Measurements from ENCODE around the gene DDRGK1.
A peak's percentile ranks its signal among the peaks of the same experiment; 100 is the strongest.
"Not testable (repeated sequence)": the region's sequence is repeated elsewhere in the genome, so short reads cannot be mapped to it uniquely, and the experiment has no call there.

The DDRGK1 gene

GRCh38 chr20:3215359-3215917 is 11.0 kb upstream of the DDRGK1 start:
- not testable (repeated sequence) for DNase-seq (ENCODE audit: low spot score)

GRCh38 chr20:3213226-3213625 is 8.7 kb upstream of the DDRGK1 start:
- no peak for DNase-seq (ENCODE audit: low spot score)

- DNase-seq (ENCODE audit: low spot score), result no peak
Observed at GRCh38 chr20:3210346-3210745, 5.9 kb upstream of the DDRGK1 start.

DNA sequence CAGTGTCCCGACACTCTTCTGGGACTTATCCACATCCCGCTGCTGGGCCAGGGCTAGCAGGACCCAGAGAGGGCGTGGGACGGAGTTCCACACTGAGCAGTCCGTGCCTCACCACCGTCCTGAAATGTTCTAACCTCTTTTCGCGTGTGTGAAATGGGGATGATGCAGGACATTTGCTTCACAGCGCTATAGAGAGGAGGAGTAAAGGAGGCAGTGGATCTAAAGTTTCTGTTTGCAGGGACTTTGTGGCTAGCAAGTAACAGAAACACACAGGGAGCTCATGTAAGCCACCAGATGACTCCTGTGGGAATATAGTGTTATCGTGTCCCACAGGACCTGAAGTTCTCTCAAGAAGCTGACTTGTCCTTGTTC is 5.5 kb upstream of the DDRGK1 start:
- no peak for DNase-seq (ENCODE audit: low spot score)

GRCh38 chr20:3209257-3209945 is 4.9 kb upstream of the DDRGK1 start, which contains the start of gene ITPA:
Gene ITPA, plus strand, starts transcription at chr20:3209498. Its CDS starts 54 bp downstream, at chr20:3209552.
- DNase-seq (ENCODE audit: low spot score), result peak; percentile 53

GRCh38 chr20:3208786-3209256 is 4.3 kb upstream of the DDRGK1 start:
- no peak for DNase-seq (ENCODE audit: low spot score)

- no peak for DNase-seq (ENCODE audit: low spot score)
Observed at GRCh38 chr20:3203315-3204123, 963 bp downstream of the DDRGK1 start.

- no peak for DNase-seq (ENCODE audit: low spot score)
Observed at GRCh38 chr20:3202965-3203314, 1.5 kb downstream of the DDRGK1 start.

GRCh38 chr20:3199976-3200755 is 4.3 kb downstream of the DDRGK1 start:
- no peak for DNase-seq (ENCODE audit: low spot score)

GRCh38 chr20:3199206-3199605 is 5.3 kb downstream of the DDRGK1 start:
- no peak for DNase-seq (ENCODE audit: low spot score)

DNA sequence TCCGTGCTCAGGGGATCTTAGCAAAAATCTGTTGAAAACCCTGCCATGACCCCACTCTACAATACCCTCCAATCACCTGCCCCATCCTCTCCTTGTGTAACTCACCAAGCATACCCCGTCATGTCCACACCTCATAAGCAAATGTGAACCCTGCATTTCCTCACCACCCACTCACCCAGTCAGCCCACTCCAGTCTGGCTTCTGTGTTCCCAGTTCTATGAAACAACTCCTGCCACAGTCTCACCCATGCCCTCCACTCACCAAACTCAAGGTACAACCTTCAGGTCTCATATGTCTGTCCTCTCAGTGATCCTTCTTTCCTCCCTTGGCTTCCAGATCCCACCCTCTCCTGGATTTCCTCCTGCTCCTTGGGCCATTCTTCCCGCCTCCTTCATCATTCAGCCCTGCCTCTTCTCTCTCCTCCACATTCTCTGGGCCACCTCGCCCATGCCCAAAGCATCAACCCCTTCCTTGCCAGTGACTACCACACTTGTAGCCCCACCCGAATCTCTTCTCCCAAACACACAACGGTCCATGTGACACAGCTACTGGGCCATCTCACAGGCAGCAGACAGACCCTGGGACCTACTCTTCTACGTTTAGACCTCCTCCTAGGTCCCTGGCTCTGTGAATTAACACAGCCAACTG is 8.8 kb downstream of the DDRGK1 start:
- no peak for DNase-seq (ENCODE audit: low spot score)

DNA sequence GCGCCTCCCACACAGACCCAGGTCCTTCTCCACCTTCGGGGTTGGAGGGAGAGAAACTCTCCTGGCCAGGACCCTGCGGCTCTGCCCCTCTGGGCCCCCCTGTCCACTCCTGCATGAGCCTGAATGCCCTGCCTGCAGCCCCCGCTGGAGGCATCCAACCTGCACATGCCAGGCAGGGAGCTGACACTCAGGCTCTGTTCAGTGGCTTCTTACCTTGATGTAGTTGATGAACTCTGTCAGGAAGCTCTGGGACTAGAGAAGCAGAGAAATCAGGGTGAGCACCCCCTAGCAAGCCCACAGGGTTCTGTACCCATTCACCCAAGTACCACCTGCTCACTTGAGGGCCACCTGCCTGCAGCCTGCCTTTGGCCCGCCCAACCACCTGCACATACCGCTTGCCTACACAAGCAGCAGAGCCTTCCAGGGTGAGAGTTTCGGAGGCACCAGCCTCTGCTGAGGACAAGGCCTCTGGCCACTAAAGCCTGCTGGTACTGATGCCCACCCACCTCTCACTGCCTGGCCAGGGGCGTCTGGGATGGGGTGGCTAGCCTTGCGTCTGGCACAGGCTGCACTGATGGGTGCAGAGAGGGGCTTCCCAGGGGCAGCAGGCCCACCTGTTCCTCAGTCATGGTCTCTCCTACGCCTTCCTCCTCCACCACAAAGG is 9.7 kb downstream of the DDRGK1 start:
- no peak for DNase-seq (ENCODE audit: low spot score)

DNA sequence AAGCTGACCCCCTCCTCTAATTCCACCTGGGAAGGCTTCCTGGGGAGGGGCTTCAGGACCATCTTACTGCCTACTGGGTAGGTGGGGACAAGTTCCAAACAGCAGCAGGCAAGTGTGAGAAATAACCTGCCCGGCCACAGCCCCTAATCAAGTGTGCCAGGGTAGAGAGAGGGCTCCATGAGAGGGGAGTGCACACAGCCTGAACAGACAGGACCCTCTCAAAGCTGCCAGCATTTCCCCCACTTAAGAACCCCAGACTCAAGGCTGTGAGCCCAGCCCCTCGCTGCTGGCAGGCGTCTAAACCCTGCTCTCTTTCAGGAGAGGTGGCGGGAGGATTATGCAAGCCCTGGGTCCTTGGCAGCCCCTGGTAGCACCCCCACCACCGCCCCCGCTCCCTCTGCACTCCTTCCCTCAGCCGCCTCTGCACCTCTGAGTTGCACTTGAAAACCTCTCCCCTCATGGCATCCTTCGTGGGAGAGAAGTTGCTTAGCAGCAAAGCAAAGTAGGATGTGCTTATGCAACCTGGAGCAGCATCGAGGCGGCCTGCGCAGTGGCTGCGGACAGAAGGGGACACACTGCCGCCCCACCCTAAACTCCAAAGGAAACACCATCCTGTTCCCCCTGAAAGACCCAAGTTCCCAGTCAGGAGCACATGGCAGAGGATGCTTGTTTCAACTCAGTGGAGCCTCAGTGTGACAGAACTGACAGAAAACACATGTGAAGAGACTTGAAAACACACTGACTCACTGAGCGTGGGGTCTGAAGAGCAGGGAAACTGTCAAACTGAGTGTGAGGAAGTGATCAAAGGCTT is 10.5 kb downstream of the DDRGK1 start:
- no peak for DNase-seq (ENCODE audit: low spot score)

- no peak for DNase-seq (ENCODE audit: low spot score)
Observed at GRCh38 chr20:3192226-3193015, 12.1 kb downstream of the DDRGK1 start.

GRCh38 chr20:3190681-3191111 is 13.8 kb downstream of the DDRGK1 start:
- no peak for DNase-seq (ENCODE audit: low spot score)

DNA sequence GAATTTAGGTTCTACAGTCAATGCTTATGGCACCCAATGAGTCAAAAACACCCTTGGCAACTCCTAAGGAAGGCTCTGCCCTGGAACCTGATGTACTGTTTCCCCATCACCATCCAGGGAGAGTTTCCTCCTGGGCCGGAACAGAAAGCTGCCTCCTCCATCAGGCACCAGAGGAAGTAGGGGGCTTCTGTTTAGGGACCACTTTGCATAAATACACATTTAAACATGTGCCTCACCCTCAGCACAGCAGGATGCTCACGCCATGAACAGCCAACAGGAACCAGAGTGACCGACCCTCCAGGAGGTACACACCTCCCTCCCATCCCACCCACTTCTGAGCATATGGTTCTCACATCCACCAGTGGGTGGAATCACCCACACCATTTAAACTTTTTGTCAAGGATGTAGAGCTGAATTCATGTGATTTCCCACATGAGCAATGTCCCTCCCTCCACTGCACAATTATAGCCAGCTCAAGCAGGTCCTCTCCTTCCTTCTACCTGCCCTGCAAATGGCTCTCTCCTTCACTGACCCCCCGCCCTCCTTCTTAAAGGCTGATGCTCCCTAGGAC is 14.8 kb downstream of the DDRGK1 start:
- DNase-seq (ENCODE audit: low spot score), result no peak

DNA sequence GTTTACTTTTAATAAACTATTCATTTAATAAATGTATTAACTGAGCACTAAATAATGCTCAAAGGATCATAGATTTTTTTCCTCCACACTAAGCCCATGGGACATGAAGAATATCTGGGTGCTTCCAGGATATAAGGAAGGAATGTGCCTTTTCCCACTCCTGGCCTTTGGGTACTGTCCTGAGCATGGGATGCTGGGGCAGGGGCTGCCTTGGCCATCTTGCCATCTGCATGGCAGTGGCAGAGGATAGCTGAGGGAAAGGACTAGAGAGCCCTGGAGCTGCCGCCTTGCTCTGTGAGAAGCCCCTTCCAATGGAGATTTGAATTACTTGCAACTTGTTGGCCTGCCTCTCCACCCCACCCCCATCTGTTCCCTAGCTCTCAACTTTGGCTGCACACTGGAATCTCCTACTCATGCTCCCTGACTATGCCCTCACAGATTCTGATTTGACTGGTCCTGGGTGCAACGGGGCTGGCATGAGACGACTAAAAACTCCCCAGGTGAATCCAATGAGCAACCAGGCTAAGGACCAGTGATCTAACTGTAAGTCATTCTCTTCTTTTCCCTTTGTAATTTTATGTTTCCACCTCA is 15.6 kb downstream of the DDRGK1 start:
- DNase-seq (ENCODE audit: low spot score), result no peak

GRCh38 chr20:3187861-3188260 is 16.6 kb downstream of the DDRGK1 start:
- DNase-seq (ENCODE audit: low spot score), result not testable (repeated sequence)
